Immature natural killer cell (primary cell): ENCODE results near the gene AADACL4. TPM values are rescaled to one million over a fixed set of nuclear protein-coding genes. Genes with fewer than 3 reads are reported as not detected.
"Not testable (repeated sequence)": the region's sequence is repeated elsewhere in the genome, so short reads cannot be mapped to it uniquely, and the experiment has no call there.

Experiments
- DNase-seq, 3 donors: peaks; one replicate each; pipeline ENCODE4 v3.0.0; 2022; ENCODE audit warnings: mixed read lengths in 1 of 3
- H3K27ac Mint-ChIP-seq, 6 donors: one replicate each; pipeline ENCODE4 v1.8.0; 2020; ENCODE audit warnings: mixed read lengths in 6 of 6, mild to moderate bottlenecking in 5 of 6, inconsistent platforms in 4 of 6, moderate library complexity in 3 of 6
- H3K27me3 Mint-ChIP-seq, 3 donors: one replicate each; pipeline ENCODE4 v1.8.0; 2020 to 2021; ENCODE audit warnings: low read depth in 3 of 3, mild to moderate bottlenecking in 3 of 3, mixed read lengths in 3 of 3, moderate library complexity in 3 of 3, inconsistent platforms in 1 of 3
- H3K36me3 Mint-ChIP-seq, 3 donors: one replicate each; pipeline ENCODE4 v1.8.0; 2020; ENCODE audit warnings: mixed read lengths in 3 of 3, inconsistent platforms in 2 of 3, mild to moderate bottlenecking in 2 of 3
- H3K4me1 Mint-ChIP-seq, 2 donors: one replicate each; pipeline ENCODE4 v1.8.0; 2020; ENCODE audit warnings: inconsistent platforms in 2 of 2, mild to moderate bottlenecking in 2 of 2, mixed read lengths in 2 of 2, moderate library complexity in 1 of 2
- H3K4me3 Mint-ChIP-seq, 5 donors: one replicate each; pipeline ENCODE4 v1.8.0; 2020; ENCODE audit warnings: mild to moderate bottlenecking in 5 of 5, mixed read lengths in 5 of 5, inconsistent platforms in 3 of 5, moderate library complexity in 3 of 5
- H3K9me3 Mint-ChIP-seq, 6 donors: one replicate each; pipeline ENCODE4 v1.8.0; 2020; ENCODE audit warnings: mild to moderate bottlenecking in 6 of 6, mixed read lengths in 6 of 6, inconsistent platforms in 4 of 6, moderate library complexity in 3 of 6
- polyA plus RNA-seq, 3 donors: library from polyadenylated mRNA; unstranded; fragments of 300-500 nt; fragmentation: Illumina TruSeq; gene quantifications; one replicate each; pipeline ENCODE4 v1.2.3, GENCODE V29; 2021

AADACL4 gene
- polyA plus RNA-seq, 3 donors from 2014 or later, result not detected

- H3K27me3 Mint-ChIP-seq, result peaks cover 1 to 4% (median 4%) of the 10 kb centered on the region in 3 donors
- H3K27ac Mint-ChIP-seq, result no peak overlapping the region
- H3K36me3 Mint-ChIP-seq, result no peaks in the 10 kb centered on the region
- peaks cover 4 to 6% of the 10 kb centered on the region in 2 donors for H3K4me1 Mint-ChIP-seq
- H3K9me3 Mint-ChIP-seq, result no peaks in the 10 kb centered on the region
- DNase-seq, result no peak
- H3K4me3 Mint-ChIP-seq, result no peak overlapping the region
Observed at GRCh38 chr1:12662556-12662955, 18.7 kb downstream of the AADACL4 start.

GRCh38 chr1:12665511-12665910 is 21.6 kb downstream of the AADACL4 start:
- no peaks in the 10 kb centered on the region for H3K4me1 Mint-ChIP-seq
- no peaks in the 10 kb centered on the region for H3K36me3 Mint-ChIP-seq
- no peaks in the 10 kb centered on the region for H3K9me3 Mint-ChIP-seq
- H3K27ac Mint-ChIP-seq, result no peak overlapping the region
- no peak overlapping the region for H3K4me3 Mint-ChIP-seq
- DNase-seq, result no peak
- H3K27me3 Mint-ChIP-seq, result peaks cover 1 to 8% (median 3%) of the 10 kb centered on the region in 3 donors

- H3K4me3 Mint-ChIP-seq, result no peak overlapping the region
- no peaks in the 10 kb centered on the region for H3K4me1 Mint-ChIP-seq
- H3K27me3 Mint-ChIP-seq, result peaks cover 1 to 8% (median 4%) of the 10 kb centered on the region in 3 donors
- H3K27ac Mint-ChIP-seq, result no peak overlapping the region
- no peak for DNase-seq
- H3K36me3 Mint-ChIP-seq, result no peaks in the 10 kb centered on the region
- no peaks in the 10 kb centered on the region for H3K9me3 Mint-ChIP-seq
Observed at GRCh38 chr1:12666141-12666735, 22.4 kb downstream of the AADACL4 start.

GRCh38 chr1:12669529-12670068 is 25.7 kb downstream of the AADACL4 start:
- no peaks in the 10 kb centered on the region for H3K36me3 Mint-ChIP-seq
- no peaks in the 10 kb centered on the region for H3K4me1 Mint-ChIP-seq
- peaks cover 2 to 8% (median 5%) of the 10 kb centered on the region in 3 donors for H3K27me3 Mint-ChIP-seq
- no peak overlapping the region for H3K27ac Mint-ChIP-seq
- DNase-seq, result no peak
- H3K4me3 Mint-ChIP-seq, result no peak overlapping the region
- no peaks in the 10 kb centered on the region for H3K9me3 Mint-ChIP-seq

GRCh38 chr1:12674358-12674757 is 30.5 kb downstream of the AADACL4 start:
- H3K4me1 Mint-ChIP-seq, result no peaks in the 10 kb centered on the region
- no peak overlapping the region for H3K4me3 Mint-ChIP-seq
- H3K9me3 Mint-ChIP-seq, result peaks cover 0 to under 1% (median 0%) of the 10 kb centered on the region in 6 donors

GRCh38 chr1:12676122-12676521 is 32.2 kb downstream of the AADACL4 start:
- not testable (repeated sequence) for H3K4me1 Mint-ChIP-seq, H3K27ac Mint-ChIP-seq, DNase-seq, H3K36me3 Mint-ChIP-seq, H3K4me3 Mint-ChIP-seq
- H3K27me3 Mint-ChIP-seq, result peaks cover 2 to 21% (median 9%) of the 10 kb centered on the region in 3 donors
- peaks cover 0 to 10% (median 3%) of the 10 kb centered on the region in 6 donors for H3K9me3 Mint-ChIP-seq

More at GRCh38 chr1:12674358-12674757, 30.5 kb downstream of the AADACL4 start:
- H3K36me3 Mint-ChIP-seq, result no peaks in the 10 kb centered on the region
- H3K27ac Mint-ChIP-seq, result no peak overlapping the region
- DNase-seq, result no peak
- peaks cover 3 to 8% (median 5%) of the 10 kb centered on the region in 3 donors for H3K27me3 Mint-ChIP-seq

- Mint-ChIP-seq H3K27ac (no peak overlapping the region), H3K36me3 (no peaks in the 10 kb centered on the region), H3K4me3 (no peak overlapping the region), H3K9me3 (peaks cover 0 to 10% (median 3%) of the 10 kb centered on the region in 6 donors), H3K4me1 (no peaks in the 10 kb centered on the region), H3K27me3 (peaks cover 2 to 22% (median 8%) of the 10 kb centered on the region in 3 donors)
- no peak for DNase-seq
Observed at GRCh38 chr1:12677565-12677964, 33.7 kb downstream of the AADACL4 start.

GRCh38 chr1:12678350-12678749 is 34.5 kb downstream of the AADACL4 start:
- no peak for DNase-seq
- Mint-ChIP-seq H3K4me1 (no peaks in the 10 kb centered on the region), H3K36me3 (no peaks in the 10 kb centered on the region), H3K27ac (no peak overlapping the region), H3K27me3 (peaks cover 2 to 27% (median 8%) of the 10 kb centered on the region in 3 donors), H3K9me3 (peaks cover 0 to 10% (median 3%) of the 10 kb centered on the region in 6 donors), H3K4me3 (no peak overlapping the region)

GRCh38 chr1:12678820-12679219 is 34.9 kb downstream of the AADACL4 start:
- no peak overlapping the region for H3K4me3 Mint-ChIP-seq
- no peaks in the 10 kb centered on the region for H3K36me3 Mint-ChIP-seq
- H3K27ac Mint-ChIP-seq, result no peak overlapping the region
- H3K4me1 Mint-ChIP-seq, result no peaks in the 10 kb centered on the region
- peaks cover 2 to 29% (median 8%) of the 10 kb centered on the region in 3 donors for H3K27me3 Mint-ChIP-seq
- H3K9me3 Mint-ChIP-seq, result peaks cover 0 to 10% (median 3%) of the 10 kb centered on the region in 6 donors
- DNase-seq, result no peak

GRCh38 chr1:12690156-12690555 is 46.3 kb downstream of the AADACL4 start:
- Mint-ChIP-seq H3K27ac (no peak overlapping the region), H3K4me1 (no peaks in the 10 kb centered on the region), H3K9me3 (no peaks in the 10 kb centered on the region), H3K27me3 (peaks cover 0 to 6% (median 4%) of the 10 kb centered on the region in 3 donors), H3K4me3 (no peak overlapping the region), H3K36me3 (no peaks in the 10 kb centered on the region)
- DNase-seq, result no peak

GRCh38 chr1:12692967-12693782 is 49.3 kb downstream of the AADACL4 start:
- no peaks in the 10 kb centered on the region for H3K4me1 Mint-ChIP-seq
- peaks cover 0 to 6% (median 4%) of the 10 kb centered on the region in 3 donors for H3K27me3 Mint-ChIP-seq
- no peaks in the 10 kb centered on the region for H3K9me3 Mint-ChIP-seq
- H3K36me3 Mint-ChIP-seq, result no peaks in the 10 kb centered on the region
- no peak overlapping the region for H3K4me3 Mint-ChIP-seq
- no peak overlapping the region for H3K27ac Mint-ChIP-seq
- no peak for DNase-seq

GRCh38 chr1:12696658-12697057 is 52.8 kb downstream of the AADACL4 start:
- H3K4me3 Mint-ChIP-seq, result no peak overlapping the region
- peaks cover 0 to 11% (median 6%) of the 10 kb centered on the region in 3 donors for H3K27me3 Mint-ChIP-seq
- H3K9me3 Mint-ChIP-seq, result peaks cover 0 to 2% (median 0%) of the 10 kb centered on the region in 6 donors
- no peaks in the 10 kb centered on the region for H3K36me3 Mint-ChIP-seq
- no peaks in the 10 kb centered on the region for H3K4me1 Mint-ChIP-seq
- no peak overlapping the region for H3K27ac Mint-ChIP-seq
- no peak for DNase-seq

- H3K27me3 Mint-ChIP-seq, result peaks cover 0 to 11% (median 6%) of the 10 kb centered on the region in 3 donors
- H3K4me1 Mint-ChIP-seq, result no peaks in the 10 kb centered on the region
- no peaks in the 10 kb centered on the region for H3K36me3 Mint-ChIP-seq
- DNase-seq, result no peak
- peaks cover 0 to 2% (median 0%) of the 10 kb centered on the region in 6 donors for H3K9me3 Mint-ChIP-seq
- no peak overlapping the region for H3K4me3 Mint-ChIP-seq
- H3K27ac Mint-ChIP-seq, result no peak overlapping the region
Observed at GRCh38 chr1:12697397-12697796, 53.5 kb downstream of the AADACL4 start.

- H3K27me3 Mint-ChIP-seq, result peaks cover 5 to 10% (median 6%) of the 10 kb centered on the region in 3 donors
- no peaks in the 10 kb centered on the region for H3K4me1 Mint-ChIP-seq
- H3K9me3 Mint-ChIP-seq, result peaks cover 0 to 13% (median 5%) of the 10 kb centered on the region in 6 donors
- H3K36me3 Mint-ChIP-seq, result peaks cover 0 to 3% (median 0%) of the 10 kb centered on the region in 3 donors
- no peak overlapping the region for H3K4me3 Mint-ChIP-seq
- DNase-seq, result no peak
- H3K27ac Mint-ChIP-seq, result no peak overlapping the region
Observed at GRCh38 chr1:12703821-12704451, 60.1 kb downstream of the AADACL4 start.
